DND-41 (cell line): ENCODE measurements around the gene EYS.

Source experiments
- EZH2 ChIP-seq: IDR thresholded peaks from 3 replicates; pipeline ENCODE4 v1.6.1; 2012; ENCODE audit warnings: borderline replicate concordance, low read depth, mild to moderate bottlenecking, moderate library complexity, low read length, inconsistent platforms; ENCODE audit not compliant: severe bottlenecking
- TF ChIP-seq, protein P1 (sequence below): IDR thresholded peaks from 2 replicates; pipeline ENCODE4 v1.5.1; 2012; ENCODE audit warnings: borderline replicate concordance, low read length, moderate library complexity, mild to moderate bottlenecking; ENCODE audit not compliant: poor library complexity, severe bottlenecking; ENCODE audit errors: extremely low read depth

DNA sequence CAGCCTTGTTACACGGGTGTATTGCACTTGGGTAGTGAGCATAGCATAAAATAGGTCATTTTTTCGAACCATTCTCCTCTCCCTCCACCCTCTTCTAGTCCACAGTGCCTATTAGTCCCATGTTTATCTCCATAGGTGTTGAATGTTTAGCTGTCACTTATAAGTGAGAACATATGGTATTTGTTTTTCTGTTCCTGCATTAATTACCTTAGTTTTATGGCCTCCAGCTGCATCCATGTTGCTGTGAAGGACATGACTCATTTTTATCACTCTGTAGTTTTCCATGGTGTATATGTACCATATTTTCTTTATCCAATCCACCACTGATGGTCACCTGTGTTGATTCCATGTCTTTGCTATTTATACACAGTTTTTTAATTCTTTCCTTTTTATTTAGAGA lies 889.5 kb downstream of the EYS start:
- TF ChIP-seq, protein P1, sequence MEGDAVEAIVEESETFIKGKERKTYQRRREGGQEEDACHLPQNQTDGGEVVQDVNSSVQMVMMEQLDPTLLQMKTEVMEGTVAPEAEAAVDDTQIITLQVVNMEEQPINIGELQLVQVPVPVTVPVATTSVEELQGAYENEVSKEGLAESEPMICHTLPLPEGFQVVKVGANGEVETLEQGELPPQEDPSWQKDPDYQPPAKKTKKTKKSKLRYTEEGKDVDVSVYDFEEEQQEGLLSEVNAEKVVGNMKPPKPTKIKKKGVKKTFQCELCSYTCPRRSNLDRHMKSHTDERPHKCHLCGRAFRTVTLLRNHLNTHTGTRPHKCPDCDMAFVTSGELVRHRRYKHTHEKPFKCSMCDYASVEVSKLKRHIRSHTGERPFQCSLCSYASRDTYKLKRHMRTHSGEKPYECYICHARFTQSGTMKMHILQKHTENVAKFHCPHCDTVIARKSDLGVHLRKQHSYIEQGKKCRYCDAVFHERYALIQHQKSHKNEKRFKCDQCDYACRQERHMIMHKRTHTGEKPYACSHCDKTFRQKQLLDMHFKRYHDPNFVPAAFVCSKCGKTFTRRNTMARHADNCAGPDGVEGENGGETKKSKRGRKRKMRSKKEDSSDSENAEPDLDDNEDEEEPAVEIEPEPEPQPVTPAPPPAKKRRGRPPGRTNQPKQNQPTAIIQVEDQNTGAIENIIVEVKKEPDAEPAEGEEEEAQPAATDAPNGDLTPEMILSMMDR: no peak
- no peak for TF ChIP-seq EZH2
